CD4-positive, alpha-beta T cell treated with Interleukin-4 for 4 hours (primary cell): ENCODE data around the gene NUP93.
A peak's percentile ranks its signal among the peaks of the same experiment; 100 is the strongest.

Source experiments
- DNase-seq: peaks from one replicate; pipeline ENCODE4 v3.0.0-alpha.2; 2020

NUP93 gene

DNA sequence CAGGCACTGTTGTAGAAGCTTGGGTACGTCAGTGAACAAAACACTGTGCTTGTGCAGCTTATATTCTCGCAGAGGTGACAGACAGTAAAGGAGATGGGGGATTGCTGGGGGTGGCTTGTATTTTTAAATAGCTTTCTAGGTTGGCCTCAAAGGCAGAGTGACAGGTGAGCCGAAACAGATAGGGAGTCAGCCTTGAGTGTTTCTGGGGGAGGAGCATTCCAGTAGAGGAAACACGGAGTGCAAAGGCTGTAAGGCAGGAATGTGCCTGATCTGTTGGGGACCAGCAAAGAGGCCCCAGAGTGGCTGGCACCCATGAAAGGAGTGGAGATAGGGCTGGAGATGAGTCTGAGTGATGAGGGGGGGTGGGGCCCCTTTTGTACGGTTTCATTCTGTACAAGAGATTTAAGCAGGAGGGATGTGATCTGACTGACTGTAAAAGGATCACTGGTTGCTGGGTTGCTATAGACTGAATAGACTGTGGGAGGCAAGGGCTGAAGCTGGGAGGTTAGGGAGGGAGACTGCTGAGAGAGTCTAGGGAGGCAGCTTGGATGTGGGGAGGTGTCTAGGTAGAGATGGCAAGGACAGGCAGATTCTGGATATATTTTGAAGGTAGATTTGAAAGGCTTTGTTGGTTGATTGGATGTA is 15.2 kb downstream of the NUP93 start:
- DNase-seq, result no peak

DNA sequence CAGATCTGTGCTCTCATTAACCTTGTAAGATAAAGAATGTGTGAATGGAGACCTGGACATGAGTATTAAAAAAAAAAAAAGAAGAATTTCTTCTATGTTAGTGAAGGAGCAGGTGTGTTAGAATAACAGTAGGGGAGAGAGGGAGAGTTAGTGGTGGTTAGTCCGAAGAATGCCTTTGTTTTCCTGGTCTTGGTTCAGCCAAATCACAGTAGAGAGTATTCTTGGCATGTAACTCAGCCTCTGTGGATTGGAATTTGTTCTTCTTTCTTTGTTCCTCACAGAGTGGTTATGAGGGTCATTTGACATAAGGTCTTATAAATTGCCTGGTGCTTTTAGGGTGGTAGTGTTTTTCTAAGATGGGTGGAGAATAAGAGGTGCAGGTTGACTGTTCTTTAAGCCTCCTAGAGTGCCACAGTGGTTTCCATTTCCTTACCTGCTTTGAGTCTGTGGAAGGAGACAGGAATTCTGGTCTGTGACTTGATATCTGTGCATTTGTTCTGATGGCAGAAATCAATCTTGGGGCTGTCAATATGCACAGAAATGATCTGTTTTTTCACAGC is 17.6 kb downstream of the NUP93 start:
- no peak for DNase-seq

DNA sequence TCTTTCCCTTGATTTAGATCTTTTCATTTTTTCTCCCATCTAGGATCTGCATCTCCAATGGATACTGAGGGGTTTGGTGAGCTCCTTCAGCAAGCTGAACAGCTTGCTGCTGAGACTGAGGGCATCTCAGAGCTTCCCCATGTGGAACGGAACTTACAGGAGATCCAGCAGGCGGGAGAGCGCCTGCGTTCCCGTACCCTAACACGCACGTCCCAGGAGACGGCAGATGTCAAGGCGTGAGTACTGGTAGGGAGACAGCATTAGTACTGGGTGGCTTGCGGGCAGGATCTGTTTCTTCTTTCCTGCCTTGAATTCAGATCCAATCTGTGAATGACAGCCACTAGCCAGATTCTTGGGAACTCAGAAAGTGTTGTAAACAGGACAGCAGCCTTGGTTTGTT is 18.3 kb downstream of the NUP93 start:
- DNase-seq, result no peak

GRCh38 chr16:56748826-56749225 is 18.9 kb downstream of the NUP93 start:
- no peak for DNase-seq

DNA sequence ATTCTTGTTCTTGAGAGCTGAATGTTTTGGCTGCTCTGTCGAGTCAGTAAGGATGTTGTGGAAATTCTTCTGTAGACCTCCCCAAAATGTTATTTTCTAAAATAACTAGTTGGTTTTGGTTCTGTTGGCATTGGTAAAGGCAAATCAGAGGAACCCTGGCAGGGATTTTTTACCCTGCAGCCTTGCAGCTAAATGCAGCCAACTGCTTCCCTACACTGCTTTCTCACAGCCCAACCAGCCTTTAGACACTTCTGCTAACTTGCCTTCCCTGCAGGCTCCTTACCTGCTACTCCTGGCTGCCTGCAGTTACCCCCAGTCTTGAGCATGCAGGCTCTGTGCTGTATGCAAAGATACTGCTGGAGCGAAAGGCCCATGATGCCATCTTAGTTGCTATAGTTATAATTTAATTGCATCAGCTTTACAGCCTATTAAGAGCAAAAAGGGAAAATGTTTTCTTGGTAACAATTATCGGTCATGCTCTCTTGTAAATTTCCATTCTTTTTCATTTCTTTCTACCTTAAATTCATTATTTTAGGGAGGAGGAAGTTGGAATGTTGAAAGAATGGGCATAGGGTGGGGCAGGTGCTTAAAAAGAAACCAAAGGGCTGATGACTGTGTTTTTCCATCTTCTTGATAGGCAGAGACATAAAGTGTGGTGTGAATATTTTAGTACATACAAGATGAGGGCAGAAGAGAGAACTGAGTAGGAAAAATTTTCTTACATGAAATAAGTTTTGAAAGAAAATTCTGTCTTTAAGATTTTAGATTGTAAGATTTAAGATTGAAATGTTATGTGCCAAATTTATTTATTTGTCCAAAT is 20.0 kb downstream of the NUP93 start:
- DNase-seq, result no peak

GRCh38 chr16:56753410-56753809 is 23.5 kb downstream of the NUP93 start:
- no peak for DNase-seq

DNA sequence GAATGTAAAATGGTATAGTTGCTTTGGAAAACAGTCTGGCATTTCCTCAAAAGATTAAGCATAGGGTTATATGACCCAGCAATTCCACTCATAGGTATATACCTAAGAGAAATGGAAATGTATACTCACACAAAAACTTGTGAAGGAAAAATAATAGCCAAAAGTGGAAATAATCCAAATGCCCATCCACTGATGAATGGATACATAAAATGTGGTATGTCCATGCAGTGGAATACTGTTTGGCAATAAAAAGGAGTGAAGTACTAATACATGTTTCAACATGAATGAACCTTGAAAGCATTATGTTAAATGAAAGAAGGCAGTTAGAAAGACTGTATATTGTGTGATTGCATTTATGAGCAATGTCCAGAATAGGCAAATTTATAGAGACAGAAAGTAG is 25.1 kb downstream of the NUP93 start:
- no peak for DNase-seq

- no peak for DNase-seq
Measured at GRCh38 chr16:56758432-56758831, 28.5 kb downstream of the NUP93 start.

DNA sequence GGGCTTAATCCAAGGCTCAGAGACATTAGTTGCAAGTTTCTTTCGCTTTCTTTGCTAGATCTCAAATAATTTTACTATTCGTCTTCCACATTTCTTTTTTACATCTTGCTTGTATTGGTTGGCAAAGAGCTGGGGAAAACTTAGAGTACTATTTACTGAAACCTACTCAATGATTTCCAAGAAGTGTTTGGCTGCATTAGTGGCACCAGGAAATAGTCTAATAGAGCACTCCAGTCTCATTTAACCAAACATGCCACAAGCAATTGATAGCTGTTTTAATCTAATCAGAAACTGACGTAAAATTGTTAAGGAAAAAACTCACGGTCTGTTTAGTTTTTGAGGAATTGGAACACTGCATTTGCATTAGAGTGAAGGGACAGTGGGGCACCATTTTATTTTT is 29.0 kb downstream of the NUP93 start:
- DNase-seq, result no peak

- no peak for DNase-seq
Measured at GRCh38 chr16:56763291-56763916, 33.5 kb downstream of the NUP93 start.

- DNase-seq, result no peak
Measured at GRCh38 chr16:56764835-56765234, 34.9 kb downstream of the NUP93 start.

DNA sequence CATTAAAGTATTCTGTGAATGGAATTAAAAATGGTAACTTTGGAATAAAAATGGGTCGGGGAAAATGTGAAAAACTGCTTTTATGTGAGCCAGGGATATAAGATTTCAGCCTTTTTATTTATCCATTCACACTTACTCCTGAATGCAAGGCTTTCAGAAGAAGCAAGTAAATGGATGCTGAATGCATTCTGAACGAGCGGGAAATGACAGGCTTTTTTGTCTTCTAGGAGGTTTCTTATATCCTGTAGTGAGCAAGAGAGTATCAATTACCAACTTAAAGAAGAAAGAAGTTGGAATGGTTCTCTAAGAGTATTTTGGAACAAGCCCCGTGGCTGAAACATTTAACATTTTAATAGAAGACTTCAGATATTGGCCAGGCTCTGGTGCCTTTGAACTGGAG is 36.0 kb downstream of the NUP93 start:
- no peak for DNase-seq

DNA sequence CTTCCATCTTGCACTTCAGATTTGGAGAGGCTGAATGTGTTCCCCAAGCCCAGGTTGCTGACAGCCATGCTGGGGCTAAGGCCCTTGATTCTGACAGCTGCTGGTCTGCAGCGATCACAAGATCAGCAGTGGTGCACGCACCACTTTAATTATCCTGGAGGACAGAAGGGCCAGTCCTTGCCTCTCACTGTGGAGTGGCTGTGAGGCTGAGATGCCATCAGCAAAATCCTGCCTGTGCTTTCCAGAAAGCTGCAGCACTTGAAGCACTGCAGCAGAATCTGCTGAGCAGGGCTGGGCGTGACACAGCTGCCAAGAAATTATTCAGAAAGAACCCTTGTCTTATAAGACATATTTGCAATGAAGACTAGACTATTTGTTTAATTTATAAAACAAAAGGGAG is 37.1 kb downstream of the NUP93 start:
- DNase-seq, result no peak

DNA sequence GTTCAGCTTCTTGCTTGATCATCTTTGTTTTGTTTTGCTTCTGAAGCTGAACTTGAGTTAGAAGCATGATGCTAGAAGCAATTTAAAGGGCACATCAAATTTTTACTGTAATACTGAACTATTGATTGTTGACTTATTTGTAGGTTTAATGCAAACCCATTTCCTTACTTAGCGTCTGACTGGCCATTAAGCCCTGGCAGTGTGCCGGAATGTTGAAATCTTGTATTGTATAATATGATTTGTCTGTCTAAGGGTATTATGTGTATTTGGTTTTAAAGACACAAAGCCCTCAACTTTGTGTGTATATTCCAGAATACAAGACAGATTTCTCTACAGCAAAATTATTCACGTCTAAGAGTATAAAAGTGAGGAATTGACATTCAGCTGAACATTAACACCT is 39.7 kb downstream of the NUP93 start:
- no peak for DNase-seq

- DNase-seq, result no peak
Measured at GRCh38 chr16:56771558-56772279, 41.8 kb downstream of the NUP93 start.

- DNase-seq, result no peak
Measured at GRCh38 chr16:56773532-56773931, 43.6 kb downstream of the NUP93 start.

DNA sequence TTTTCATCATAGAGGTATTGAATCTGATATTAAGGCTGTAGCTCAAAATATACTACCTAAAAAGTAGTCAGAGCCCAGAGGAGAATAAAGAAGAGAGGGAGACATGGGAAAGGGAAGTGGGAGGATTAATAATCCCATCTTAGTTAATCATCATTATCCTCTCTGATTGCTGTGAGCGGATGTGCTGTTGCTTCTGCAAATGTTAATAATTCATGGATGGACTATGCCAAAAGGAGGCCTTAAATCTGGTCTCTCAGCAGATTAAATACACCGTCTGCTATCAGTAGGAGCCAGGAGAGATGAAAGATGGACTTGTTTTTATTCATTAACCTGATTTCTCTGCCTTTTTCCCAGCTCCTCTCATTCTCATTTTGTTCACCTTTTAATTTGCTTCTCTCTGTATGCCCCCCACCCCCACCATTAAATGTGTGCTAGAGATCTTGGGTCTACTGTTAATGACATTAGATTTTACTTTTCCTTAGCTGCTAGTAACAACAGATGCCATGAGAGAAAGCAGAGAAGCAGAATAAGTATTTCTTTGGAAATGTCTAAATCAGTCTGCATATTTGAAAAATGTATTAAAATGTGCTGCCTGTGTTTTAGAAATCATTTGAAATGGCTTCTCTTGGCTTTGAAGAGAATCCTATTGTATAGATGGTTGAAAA is 44.2 kb downstream of the NUP93 start:
- no peak for DNase-seq

DNA sequence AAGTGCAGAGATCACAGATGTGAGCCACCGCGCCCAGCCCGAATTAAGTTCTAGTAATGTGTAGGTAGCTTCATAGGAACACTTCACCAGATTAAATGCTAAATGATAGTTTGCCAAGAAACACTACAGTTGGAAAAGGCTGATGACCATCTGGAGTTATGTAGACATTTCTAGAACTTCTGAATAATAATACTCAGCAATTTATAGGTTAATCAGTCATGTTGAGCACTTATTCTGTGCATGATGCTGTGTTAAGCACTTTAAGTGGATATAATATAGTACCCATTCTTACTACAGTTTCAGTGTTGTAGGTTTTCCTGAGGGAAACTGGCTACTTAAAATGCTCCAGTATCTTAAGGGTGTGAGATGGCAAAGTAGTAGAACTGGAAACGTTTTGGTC is 45.2 kb downstream of the NUP93 start:
- DNase-seq, result no peak

DNA sequence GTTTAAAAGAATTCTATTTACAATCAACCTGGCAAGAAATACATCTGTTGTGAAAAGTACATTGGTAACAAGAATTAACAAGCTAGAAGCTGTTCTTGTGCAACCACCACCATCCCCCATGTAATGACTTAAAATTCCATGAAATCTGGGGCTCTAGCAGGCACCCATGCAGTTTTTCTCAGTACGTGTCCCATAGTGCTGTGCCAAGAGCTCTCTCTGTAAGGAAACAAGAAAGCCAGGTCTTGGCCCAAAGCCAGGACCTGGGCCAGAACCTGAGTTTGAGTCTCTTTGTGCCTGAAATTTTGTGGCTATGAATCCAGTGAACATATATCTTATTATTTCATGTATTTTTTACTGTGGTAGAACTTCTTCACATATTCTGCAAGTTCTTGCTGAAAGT is 46.6 kb downstream of the NUP93 start:
- no peak for DNase-seq

- DNase-seq, result no peak
Measured at GRCh38 chr16:56777001-56777400, 47.1 kb downstream of the NUP93 start.

GRCh38 chr16:56777482-56777881 is 47.6 kb downstream of the NUP93 start:
- DNase-seq, result no peak

GRCh38 chr16:56779906-56780305 is 50.0 kb downstream of the NUP93 start:
- no peak for DNase-seq

DNA sequence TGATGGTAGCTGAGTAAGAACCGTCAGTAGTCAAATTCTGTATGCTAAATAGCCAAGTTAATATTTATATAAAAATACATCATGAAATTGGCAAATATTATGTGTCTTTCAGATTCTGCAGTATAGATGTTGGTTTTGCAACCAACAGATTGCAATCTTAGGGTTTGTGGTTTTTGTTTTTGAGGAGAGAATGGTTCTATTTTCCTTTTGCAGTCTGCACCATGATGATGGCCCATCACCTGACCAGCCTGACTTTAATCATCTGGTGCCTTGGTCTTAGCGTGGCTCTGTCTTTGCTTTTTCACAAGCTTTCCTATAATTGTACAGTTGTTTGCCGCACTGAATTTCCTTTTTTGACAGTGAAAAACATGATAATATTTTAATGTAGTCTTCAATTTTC is 50.7 kb downstream of the NUP93 start:
- DNase-seq, result peak; percentile 2
